RWPE1 (cell line): ENCODE measurements around the gene PLEKHG4B.
A peak's percentile ranks its signal among the peaks of the same experiment; 100 is the strongest.

Source experiments
- CTCF ChIA-PET: fragments of 350-600 bp; sonication (Branson Sonifier 250); formaldehyde crosslinking; extraction: SDS; loops from one replicate; lab custom pipeline; 2021; lab: Yijun Ruan, JAX
- POLR2A ChIA-PET: fragments of 400-600 bp; formaldehyde crosslinking; extraction: SDS; loops from one replicate; lab custom pipeline; 2020; ENCODE audit warnings: antibody characterized with exemption; ENCODE audit not compliant: low non-redundant PET; lab: Yijun Ruan, JAX
- DNase-seq: peaks from one replicate; pipeline ENCODE4 v3.0.0; 2012; ENCODE audit warnings: low spot score
- H3K27ac ChIP-seq: fragments of 450-650 bp; 2 replicates; pipeline ENCODE4 v1.5.1; 2017
- TF ChIP-seq, protein P1 (sequence below): fragments of 450-650 bp; conservative IDR thresholded peaks from 2 replicates; pipeline ENCODE4 v1.5.1; 2017; ENCODE audit warnings: low read depth, mild to moderate bottlenecking

The PLEKHG4B gene

DNA sequence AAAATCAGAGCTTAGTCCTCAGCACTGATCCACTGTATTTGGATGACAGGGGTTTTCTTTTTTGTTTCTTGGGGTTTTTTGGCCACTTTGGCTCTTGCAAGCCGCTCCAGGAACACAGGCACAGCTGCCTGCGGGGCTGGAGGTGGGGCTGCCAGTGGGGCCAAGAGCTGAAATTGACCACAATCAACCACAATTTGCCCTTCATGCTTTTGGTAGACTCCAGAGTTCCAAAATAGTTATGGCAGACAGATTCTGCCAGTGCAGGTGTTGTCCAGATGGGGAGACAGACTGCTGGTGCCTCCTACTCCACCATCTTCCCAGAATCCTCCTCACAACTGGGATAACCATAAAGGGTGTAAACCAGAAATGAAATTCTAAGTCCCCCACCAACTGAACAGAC lies 36.5 kb downstream of the PLEKHG4B start:
- ChIA-PET CTCF (no interaction called here), POLR2A (no interaction called here)
- no peak overlapping the region for H3K27ac ChIP-seq
- no peak for DNase-seq
- TF ChIP-seq, protein P1, sequence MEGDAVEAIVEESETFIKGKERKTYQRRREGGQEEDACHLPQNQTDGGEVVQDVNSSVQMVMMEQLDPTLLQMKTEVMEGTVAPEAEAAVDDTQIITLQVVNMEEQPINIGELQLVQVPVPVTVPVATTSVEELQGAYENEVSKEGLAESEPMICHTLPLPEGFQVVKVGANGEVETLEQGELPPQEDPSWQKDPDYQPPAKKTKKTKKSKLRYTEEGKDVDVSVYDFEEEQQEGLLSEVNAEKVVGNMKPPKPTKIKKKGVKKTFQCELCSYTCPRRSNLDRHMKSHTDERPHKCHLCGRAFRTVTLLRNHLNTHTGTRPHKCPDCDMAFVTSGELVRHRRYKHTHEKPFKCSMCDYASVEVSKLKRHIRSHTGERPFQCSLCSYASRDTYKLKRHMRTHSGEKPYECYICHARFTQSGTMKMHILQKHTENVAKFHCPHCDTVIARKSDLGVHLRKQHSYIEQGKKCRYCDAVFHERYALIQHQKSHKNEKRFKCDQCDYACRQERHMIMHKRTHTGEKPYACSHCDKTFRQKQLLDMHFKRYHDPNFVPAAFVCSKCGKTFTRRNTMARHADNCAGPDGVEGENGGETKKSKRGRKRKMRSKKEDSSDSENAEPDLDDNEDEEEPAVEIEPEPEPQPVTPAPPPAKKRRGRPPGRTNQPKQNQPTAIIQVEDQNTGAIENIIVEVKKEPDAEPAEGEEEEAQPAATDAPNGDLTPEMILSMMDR = no peak

DNA sequence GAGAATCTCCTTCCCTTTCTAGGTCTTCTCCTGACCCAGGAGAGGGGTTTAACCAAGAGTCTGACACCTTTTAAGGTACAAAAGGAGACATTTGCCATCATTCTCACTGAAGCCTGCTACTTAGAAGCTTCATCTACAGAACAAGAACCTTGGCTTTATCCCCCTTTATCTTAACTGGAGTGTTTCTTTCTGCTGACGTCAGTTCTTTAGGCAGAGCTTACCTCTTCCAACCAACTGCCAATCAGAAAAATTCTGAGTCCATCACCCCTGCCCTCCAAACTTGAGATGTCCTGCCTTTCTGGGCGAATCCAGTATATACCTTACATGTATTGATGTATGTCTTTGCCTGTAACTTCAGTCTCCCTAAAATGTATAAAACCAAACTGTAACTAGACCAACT lies 37.2 kb downstream of the PLEKHG4B start:
- no peak for DNase-seq
- ChIA-PET CTCF (no interaction called here), POLR2A (no interaction called here)
- TF ChIP-seq, protein P1 = no peak
- H3K27ac ChIP-seq = no peak overlapping the region

DNA sequence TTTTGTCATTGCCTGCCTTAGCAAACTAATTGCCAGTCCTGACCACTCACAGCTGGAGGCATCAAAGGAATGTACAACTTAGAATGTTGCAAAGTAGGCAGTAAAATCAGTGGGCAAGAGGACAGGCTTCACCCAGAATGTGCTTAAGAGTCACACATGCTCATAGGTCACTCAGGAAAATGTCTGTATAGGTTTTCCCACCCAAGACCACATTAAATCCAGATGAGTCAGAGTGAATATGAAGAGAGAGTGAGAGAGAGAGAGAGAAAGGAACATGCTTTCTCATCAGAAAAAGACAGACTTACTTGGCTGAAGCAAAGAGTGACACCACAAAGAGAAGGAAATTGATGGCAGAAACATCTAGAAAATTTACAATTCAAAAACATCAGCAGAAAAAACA lies 37.9 kb downstream of the PLEKHG4B start:
- TF ChIP-seq, protein P1 = no peak
- ChIA-PET POLR2A (no interaction called here), CTCF (no interaction called here)
- H3K27ac ChIP-seq = no peak overlapping the region
- no peak for DNase-seq

DNA sequence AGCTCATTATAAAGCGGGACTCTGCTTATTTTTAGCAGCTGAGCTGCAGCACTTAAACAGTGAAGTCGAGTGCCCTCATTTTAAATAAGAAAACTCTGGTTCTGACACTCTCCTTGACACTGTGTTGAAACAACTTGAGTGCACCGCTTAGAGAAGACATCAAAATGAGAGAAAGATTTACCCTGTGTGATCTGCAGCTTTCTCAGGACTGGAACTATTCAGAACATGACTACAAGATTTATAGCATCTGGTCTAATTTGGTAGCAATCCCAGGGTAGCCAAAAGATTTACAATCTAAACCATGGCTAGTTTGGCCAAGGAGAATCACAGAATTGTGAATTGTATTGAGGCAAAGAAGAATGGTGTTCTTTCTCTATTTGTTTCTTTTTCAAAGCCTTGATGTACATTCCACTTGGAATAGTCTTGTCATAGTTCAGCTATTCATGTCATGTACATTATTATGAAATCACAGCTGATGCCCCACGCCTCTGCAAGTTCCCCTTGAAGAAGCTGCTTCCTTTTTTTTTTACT lies 38.7 kb downstream of the PLEKHG4B start:
- no peak for DNase-seq
- no peak overlapping the region for H3K27ac ChIP-seq
- ChIA-PET CTCF (no interaction called here), POLR2A (no interaction called here)
- TF ChIP-seq, protein P1 = no peak

DNA sequence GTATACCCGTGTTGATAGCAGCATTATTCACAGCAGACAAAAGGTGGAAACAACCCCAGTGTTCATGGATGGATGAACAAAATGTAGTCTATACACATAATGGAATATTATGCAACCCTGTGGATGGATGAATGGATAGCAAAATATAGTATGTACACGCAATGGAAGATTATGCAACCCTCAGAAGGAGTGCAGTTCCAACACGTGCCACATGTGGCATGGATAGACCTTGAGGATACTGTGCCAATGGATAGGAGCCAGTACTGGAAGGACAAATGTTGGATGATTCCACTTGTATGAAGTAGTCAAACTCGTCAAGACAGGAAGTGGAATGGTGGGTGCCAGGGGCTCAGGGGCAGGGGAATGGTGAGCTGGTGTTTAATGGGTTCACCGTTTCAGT lies 44.9 kb downstream of the PLEKHG4B start:
- H3K27ac ChIP-seq = no peak overlapping the region
- TF ChIP-seq, protein P1 = 0 out of 2 replicates have a peak, but pooled peaks have one; percentile 7
- ChIA-PET CTCF (no interaction called here), POLR2A (no interaction called here)
- DNase-seq = peak; percentile 30

DNA sequence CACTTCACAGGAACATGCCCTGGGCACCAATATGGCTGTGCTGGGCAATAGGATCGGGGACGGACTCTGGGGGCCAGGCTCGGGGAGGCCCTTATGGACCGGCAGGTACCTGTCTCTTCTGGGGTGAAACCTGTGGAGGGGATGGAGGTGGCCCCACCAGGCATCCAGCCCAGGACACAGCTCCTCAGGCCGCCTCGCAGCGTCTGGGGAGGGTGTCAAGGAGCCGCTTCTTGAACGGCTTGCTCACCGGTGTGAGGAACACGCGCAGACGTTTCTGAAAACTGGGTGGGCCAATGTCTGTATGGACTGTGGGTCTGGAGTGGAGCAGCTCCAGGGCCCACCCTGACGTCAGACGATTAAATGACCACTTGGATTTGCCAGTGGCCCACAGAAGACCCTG lies 45.8 kb downstream of the PLEKHG4B start:
- CTCF ChIA-PET = interaction anchor here (0.6 kb wide), 1 partner anchor 81 kb away, joined by 3 read pairs; no protein-coding TSS in a partner anchor
- DNase-seq = no peak
- no peak overlapping the region for H3K27ac ChIP-seq
- POLR2A ChIA-PET = no interaction called here
- TF ChIP-seq, protein P1 = no peak
